GF-D8 (cell line): Measurements from ENCODE around the gene KAZN.
"Not testable (repeated sequence)": the region's sequence is repeated elsewhere in the genome, so short reads cannot be mapped to it uniquely, and the experiment has no call there.

ENCODE experiments used
- DNase-seq: peaks from one replicate; lab custom pipeline; 2025; lab: John Stamatoyannopoulos, UW

KAZN gene

GRCh38 chr1:15110867-15111230 is 512.4 kb downstream of the KAZN start:
- no peak for DNase-seq

GRCh38 chr1:15113146-15113545 is 514.7 kb downstream of the KAZN start:
- DNase-seq, result no peak

GRCh38 chr1:15114884-15115283 is 516.4 kb downstream of the KAZN start:
- DNase-seq, result no peak

GRCh38 chr1:15115542-15116330 is 517.3 kb downstream of the KAZN start:
- DNase-seq, result no peak

- no peak for DNase-seq
Observed at GRCh38 chr1:15116966-15117365, 518.5 kb downstream of the KAZN start.

- no peak for DNase-seq
Observed at GRCh38 chr1:15117671-15118325, 519.3 kb downstream of the KAZN start.

GRCh38 chr1:15118579-15118978 is 520.1 kb downstream of the KAZN start:
- DNase-seq, result no peak

GRCh38 chr1:15120251-15120945 is 521.9 kb downstream of the KAZN start:
- no peak for DNase-seq

- DNase-seq, result no peak
Observed at GRCh38 chr1:15122331-15122730, 523.8 kb downstream of the KAZN start.

GRCh38 chr1:15123270-15123669 is 524.8 kb downstream of the KAZN start:
- DNase-seq, result no peak

GRCh38 chr1:15123925-15124324 is 525.4 kb downstream of the KAZN start:
- no peak for DNase-seq

- no peak for DNase-seq
Observed at GRCh38 chr1:15124362-15125100, 526.0 kb downstream of the KAZN start.

- no peak for DNase-seq
Observed at GRCh38 chr1:15125101-15125745, 526.7 kb downstream of the KAZN start.

- no peak for DNase-seq
Observed at GRCh38 chr1:15128077-15128476, 529.6 kb downstream of the KAZN start.

- no peak for DNase-seq
Observed at GRCh38 chr1:15128520-15129313, 530.2 kb downstream of the KAZN start.

- DNase-seq, result no peak
Observed at GRCh38 chr1:15129944-15130343, 531.5 kb downstream of the KAZN start.

- no peak for DNase-seq
Observed at GRCh38 chr1:15130607-15131006, 532.1 kb downstream of the KAZN start.

- DNase-seq, result no peak
Observed at GRCh38 chr1:15132965-15133364, 534.5 kb downstream of the KAZN start.

- DNase-seq, result no peak
Observed at GRCh38 chr1:15134285-15134684, 535.8 kb downstream of the KAZN start.

GRCh38 chr1:15135604-15136003 is 537.1 kb downstream of the KAZN start:
- not testable (repeated sequence) for DNase-seq

- no peak for DNase-seq
Observed at GRCh38 chr1:15137809-15138208, 539.3 kb downstream of the KAZN start.
